GM19324 (cell line): Measurements from ENCODE around the gene SBK2.
"Not testable (repeated sequence)": the region's sequence is repeated elsewhere in the genome, so short reads cannot be mapped to it uniquely, and the experiment has no call there.

Source experiments
- ATAC-seq: cut with Tn5 transposase; IDR thresholded peaks from one replicate; pipeline ENCODE4 v1.9.1; 2021; ENCODE audit warnings: mild to moderate bottlenecking, moderate library complexity; ENCODE audit not compliant: unreplicated experiment, low FRiP score

The SBK2 gene

DNA sequence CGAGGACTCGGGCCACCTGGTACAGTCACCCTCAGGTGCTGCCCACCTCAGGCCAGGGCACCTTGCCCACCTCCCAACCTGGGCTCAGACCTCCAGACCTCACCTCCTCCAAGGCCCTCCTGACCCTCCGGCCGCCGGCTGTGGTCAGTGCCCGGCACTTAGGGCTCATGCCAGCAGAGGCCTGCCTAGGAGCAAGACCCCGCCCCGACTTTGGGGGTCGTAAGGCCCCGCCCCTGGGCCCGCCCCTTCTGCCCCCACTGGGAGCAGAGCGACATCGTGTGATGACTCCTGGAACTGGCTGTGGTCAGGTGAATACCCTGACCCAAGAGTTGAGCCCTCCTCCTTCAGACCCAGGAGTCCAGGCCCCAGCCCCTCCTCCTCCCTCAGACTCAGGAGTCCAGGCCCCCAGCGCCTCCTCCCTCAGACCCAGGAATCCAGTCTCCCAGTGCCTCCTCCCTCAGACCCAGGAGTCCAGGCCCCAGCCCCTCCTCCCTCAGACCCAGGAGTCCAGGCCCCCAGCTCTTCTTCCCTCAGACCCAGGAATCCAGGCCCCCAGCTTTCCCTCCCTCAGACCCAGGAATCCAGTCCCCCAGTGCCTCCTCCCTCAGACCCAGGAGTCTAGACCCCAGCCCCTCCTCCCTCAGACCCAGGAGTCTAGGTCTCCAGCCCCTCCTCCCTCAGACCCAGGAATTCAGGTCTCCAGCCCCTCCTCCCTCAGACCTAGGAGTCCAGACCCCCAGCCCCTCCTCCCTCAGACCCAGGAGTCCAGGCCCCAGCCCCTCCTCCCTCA is at the start of gene SBK2:
Gene SBK2, minus strand, starts transcription at position 183 of the 790 bp plus-strand sequence. CDS start 839 bp downstream, outside the sequence.
- ATAC-seq, result no peak

DNA sequence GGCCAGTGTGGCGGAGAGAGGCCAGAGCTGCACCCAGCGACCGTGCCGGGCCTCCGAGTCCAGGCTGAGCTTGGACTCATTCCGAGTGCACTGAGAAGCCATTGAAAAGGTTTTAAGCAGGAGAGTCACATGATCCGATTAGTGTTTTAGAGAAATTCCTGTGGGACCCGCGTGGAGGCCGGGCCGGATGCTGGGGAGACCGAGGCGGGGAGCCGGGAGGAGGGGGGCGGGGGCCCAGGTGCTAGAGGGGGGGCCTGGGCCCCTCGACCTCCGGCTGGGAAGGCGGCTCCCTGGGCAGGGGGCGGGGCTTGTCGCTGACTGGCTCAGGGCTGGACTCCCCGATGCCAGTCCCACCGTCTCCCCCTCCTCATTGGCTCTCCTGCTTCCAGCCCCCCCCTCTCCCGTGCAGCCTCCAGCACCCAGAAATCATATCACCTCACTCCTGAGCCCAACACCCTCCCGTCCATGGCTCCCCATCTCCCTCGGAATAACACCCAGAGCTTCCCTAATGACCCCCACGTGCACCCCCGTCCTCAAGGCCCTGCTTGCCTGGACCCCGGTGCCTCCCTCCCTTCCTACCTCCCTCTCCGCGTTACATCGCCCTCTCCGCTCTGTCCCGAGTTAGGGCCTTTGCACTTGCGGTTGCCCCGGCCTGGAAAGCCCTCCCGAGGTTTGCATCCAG is 48.9 kb upstream of the SBK2 start:
- ATAC-seq, result no peak

GRCh38 chr19:55584871-55585270 is 47.9 kb upstream of the SBK2 start:
- no peak for ATAC-seq

- not testable (repeated sequence) for ATAC-seq
Observed at GRCh38 chr19:55583897-55584296, 47.0 kb upstream of the SBK2 start.

DNA sequence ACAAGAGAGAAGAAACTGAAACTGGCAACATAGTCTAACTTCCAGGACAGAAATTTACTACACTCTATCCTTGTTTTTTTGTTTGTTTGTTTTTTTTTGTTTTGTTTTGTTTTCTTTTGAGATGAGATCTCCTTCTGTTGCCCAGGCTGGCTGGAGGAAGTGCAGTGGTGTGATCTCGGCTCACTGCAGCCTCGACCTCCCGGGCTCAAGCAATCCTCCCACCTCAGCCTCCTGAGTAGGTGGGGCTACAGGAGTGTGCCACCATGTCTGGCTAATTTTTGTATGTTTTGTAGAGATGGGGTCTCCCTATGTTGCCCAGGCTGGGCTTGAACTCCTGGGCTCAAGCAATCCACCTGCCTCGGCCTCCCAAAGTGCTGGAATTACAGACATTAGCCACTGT is 45.4 kb upstream of the SBK2 start:
- not testable (repeated sequence) for ATAC-seq

GRCh38 chr19:55581823-55582223 is 44.9 kb upstream of the SBK2 start:
- no peak for ATAC-seq

- ATAC-seq, result no peak
Observed at GRCh38 chr19:55581145-55581822, 44.4 kb upstream of the SBK2 start.

- no peak for ATAC-seq
Observed at GRCh38 chr19:55580628-55581144, 43.8 kb upstream of the SBK2 start, which contains the start of gene ZNF579. Gene ZNF579, minus strand, starts transcription at chr19:55580848. Its CDS starts 1,209 bp downstream, at chr19:55579639.

DNA sequence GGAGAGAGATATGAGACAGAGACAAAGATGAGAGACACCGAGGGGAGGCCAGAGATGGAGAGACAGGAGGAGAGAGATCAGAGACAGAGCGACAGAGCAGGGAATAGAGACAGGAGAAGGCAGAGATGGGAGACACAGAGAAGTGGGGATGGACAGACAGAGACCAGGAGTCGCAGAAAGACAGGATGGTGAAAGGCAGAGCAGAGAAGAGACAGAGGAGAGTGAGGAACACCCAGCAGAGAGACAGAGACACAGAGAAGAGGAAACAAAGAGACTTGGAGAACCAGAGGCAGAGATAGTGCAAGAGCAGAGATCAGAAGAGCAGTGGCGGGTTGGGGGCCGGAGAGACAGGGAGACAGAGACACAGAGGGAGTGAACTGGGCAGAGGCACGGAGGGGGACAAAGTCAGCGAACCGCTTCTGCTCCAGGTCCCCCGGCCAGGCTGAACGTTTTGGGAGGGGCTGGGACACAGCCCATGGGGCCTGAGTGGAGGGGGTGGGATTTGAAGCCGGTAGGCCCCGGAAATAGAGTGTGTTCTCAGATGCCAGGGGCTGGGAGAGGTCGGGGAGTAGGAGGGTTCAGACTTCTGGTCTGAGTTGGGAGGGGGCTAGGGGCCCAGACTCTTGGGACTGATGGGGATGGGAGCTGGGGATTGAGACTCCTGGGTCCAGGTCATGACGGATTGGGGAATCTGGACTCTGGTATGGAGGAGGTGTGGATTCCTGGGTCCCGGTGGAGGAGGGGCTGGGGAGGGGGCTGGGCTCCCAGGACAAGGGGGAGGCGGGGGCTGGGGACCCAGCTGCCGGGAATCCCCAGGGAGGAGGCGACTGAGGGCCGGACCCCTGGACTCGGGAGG is 43.1 kb upstream of the SBK2 start:
- ATAC-seq, result no peak

- ATAC-seq, result no peak
Observed at GRCh38 chr19:55578761-55579747, 42.1 kb upstream of the SBK2 start.

DNA sequence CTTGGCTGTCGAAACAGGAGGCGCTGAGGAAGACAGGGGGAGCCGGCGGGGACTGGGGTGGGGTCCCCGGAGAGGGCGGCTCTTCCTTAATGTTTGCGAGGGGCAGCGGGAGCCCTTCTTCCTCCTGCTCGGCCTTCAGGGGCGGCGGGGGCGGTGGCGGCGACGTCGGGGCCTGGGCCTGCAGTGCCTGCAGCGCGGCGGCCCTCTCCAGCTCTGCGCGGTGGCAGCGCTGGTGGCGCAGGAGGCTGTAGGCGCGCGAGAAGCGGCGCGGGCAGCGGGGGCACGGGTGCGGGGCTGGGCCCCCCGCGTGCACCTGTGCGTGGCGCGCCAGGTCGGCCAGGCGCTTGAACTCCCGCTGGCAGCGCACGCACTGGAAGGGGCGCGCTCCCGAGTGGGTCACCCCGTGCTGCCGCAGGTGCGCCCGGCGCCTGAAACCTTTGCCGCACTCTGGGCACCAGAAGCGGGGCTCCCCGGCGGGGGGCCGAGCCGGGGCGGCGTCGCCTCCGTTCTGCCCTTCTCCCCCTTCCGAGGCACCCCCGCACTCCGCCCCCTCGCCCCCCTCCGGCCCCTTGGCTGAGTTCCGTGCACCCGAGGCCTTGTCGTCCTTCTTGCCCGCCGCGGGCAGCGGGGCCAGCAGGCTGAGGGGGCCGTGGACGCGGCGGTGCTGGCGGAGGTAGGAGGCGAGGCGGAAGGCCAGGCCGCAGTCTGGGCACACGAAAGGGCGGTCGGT is 41.3 kb upstream of the SBK2 start:
- no peak for ATAC-seq

GRCh38 chr19:55576746-55577145 is 39.8 kb upstream of the SBK2 start:
- no peak for ATAC-seq

DNA sequence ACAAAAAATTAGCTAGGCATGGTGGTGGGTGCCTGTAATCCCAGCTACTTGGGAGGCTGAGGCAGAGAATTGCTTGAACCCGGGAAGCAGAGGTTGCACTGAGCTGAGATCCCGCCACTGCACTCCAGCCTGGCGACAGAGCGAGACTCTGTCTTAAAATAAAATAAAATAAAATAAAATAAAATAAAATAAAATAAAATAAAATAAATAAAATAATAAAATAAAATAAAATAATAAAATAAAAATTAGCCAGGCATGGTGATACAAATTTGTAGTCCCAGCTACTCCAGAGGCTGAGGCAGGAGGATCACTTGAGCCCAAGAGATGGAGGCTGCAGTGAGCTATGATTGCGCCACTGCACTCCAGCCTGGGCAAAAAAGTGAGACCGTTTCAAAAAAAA is 37.0 kb upstream of the SBK2 start:
- ATAC-seq, result not testable (repeated sequence)

DNA sequence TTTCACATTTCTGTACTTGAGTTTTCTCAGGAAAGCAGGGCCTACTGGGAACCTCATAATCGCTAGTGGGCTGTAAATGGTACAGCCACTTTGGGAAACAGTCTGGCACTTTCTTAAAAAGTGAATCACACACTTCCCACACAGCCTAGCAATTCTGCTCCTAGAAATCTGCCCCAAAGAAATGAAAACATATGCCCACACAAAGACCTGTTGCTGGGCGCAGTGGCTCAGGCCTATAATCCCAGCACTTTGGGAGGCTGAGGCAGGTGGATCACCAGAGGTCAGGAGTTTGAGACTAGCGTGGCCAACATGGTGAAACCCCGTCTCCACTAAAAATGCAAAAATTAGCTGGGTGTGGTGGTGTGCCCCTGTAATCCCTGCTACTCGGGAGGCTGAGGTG is 32.5 kb upstream of the SBK2 start:
- ATAC-seq, result not testable (repeated sequence)

DNA sequence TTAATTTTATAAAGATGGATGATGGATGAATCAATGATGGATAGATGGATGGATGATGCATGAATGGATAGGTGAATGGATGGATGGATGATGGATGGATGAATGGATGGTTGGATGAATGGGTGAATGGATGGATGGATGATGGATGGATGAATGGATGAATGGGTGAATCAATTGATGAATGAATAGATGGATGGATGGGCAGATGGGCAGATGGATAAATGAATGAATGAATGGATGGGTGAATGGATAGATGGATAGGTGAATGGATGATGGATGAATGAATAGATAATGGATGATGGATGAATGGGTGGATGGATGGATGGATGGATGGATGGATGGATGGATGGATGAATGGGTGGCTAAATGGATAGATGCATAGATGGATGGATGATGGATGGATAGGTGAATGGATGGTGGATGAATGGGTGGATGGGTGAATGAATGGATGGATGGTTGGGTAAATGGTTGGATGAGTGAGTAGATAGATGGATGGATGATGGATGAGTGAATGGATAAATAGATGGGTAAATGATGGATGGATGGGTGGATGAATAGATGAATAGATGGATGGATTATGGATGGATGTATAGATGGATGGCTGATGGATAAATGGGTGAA is 30.9 kb upstream of the SBK2 start:
- ATAC-seq, result no peak

GRCh38 chr19:55566823-55567222 is 29.9 kb upstream of the SBK2 start:
- no peak for ATAC-seq

DNA sequence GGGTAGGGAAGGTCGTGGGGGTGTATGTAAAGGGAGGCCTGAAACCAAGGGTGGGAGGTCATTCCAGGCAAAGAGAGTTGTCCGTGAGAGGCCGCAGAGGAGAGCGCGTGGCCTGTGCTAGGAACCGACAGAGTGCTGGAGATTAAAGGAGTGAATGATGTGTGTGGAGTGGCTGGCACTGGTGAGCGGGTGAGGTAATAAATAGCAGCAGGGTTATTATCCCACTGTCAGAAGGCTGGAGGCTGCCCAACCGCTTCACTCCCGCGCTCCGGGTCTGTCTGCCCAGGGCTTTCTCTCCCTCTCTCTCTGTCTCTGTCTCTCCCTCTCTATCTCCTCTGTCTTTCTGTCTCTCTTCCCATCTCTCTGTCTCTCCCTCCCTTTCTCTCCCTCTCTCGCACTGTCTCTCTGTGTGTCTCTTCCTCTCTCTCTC is 26.3 kb upstream of the SBK2 start:
- no peak for ATAC-seq

- ATAC-seq, result no peak
Observed at GRCh38 chr19:55559684-55560083, 22.8 kb upstream of the SBK2 start.
